ENCODE data around the gene NEURL3. TPM values are rescaled to one million over a fixed set of nuclear protein-coding genes. Genes with fewer than 3 reads are reported as not detected.
A peak's percentile ranks its signal among the peaks of the same experiment; 100 is the strongest.

Gene NEURL3
- total and polyA plus RNA-seq, 9 of the 15 experiments (the other 6 are each of a cell fraction or from before 2014, with no cell fraction given) = not detected

- intact Hi-C loops (cut with micrococcal nuclease) = loop anchor here (1.0 to 10.0 kb wide), 5 partner anchors 101 to 516 kb away; partner anchors contain the start of genes ANKRD36C, ASTL, CIAO1 and SNRNP200
- in situ Hi-C loops (cut with MboI) = loop anchor here (25.0 kb wide), 2 partner anchors 496 to 721 kb away; no protein-coding TSS in a partner anchor
- no peaks in the 10 kb centered on the region for H3K9me3 ChIP-seq (replicated peaks; ENCODE audit: control insufficient read depth, insufficient read depth, low read depth, low read length)
- no peaks in the 10 kb centered on the region for H3K79me2 ChIP-seq (ENCODE audit: control insufficient read depth, insufficient read depth, low read length)
- H3K4me1 ChIP-seq (replicated peaks in 1 of 2; ENCODE audit: control insufficient read depth in 2 of 2, insufficient read depth in 2 of 2, low read length in 2 of 2) = peaks cover 7 to 25% of the 10 kb centered on the region in 2 experiments; a peak in 4 of 5 replicates
- H4K20me1 ChIP-seq (replicated peaks; ENCODE audit: control insufficient read depth, insufficient read depth, low read length) = peaks cover 7% of the 10 kb centered on the region
- H3K27me3 ChIP-seq (ENCODE audit: control insufficient read depth in 2 of 2, insufficient read depth in 2 of 2, low read length in 2 of 2) = peaks cover 10 to 55% of the 10 kb centered on the region in 2 experiments; a peak in 4 of 5 replicates
- FAIRE-seq = no peak
- DNase-seq (ENCODE audit: extremely low read depth in 1 of 4, low spot score in 3 of 4) = no peak
- peak; percentile 9; the same call in 2 of the 3 replicates for ATAC-seq
- POLR2A ChIA-PET = interaction anchor here (0.6 to 1.2 kb wide), 4 partner anchors 16 to 516 kb away, joined by 3 to 5 read pairs (median 3); no protein-coding TSS in a partner anchor
- WGBS (ENCODE audit: insufficient coverage, low coverage, missing lambda C conversion rate) = 29% methylated on average over 19 of the region's 26 CpGs
- TF ChIP-seq CBFB (CRISPR knock-in tag; IDR thresholded peaks at IDR 0.05) (0 out of 2 replicates have a peak, but pooled peaks have one; percentile 3), ARID4B (CRISPR knock-in tag; IDR thresholded peaks at IDR 0.05) (no peak)
- peak overlapping the region; percentile 87 for H3K4me2 ChIP-seq (ENCODE audit: insufficient read depth, low read length)
- BruUV-seq (replicated peaks) = no TSS peak
- H2AFZ ChIP-seq (ENCODE audit: low read depth, low read length) = 0 out of 2 replicates have a peak overlapping the region, but pooled peaks have one; percentile 74
- H3K9ac ChIP-seq (ENCODE audit: insufficient read depth in 1 of 2, low read depth in 2 of 2, low read length in 2 of 2) = no peak overlapping the region
- no peak overlapping the region for H3K4me3 ChIP-seq
- no peaks in the 10 kb centered on the region for H3K36me3 ChIP-seq (ENCODE audit: control insufficient read depth, insufficient read depth, low read length)
- no peak overlapping the region for H3K27ac ChIP-seq (ENCODE audit: extremely low read depth, low read depth, low read length)
- H3K9me1 ChIP-seq (ENCODE audit: control insufficient read depth, insufficient read depth, low read length) = peaks cover 2% of the 10 kb centered on the region
- CTCF ChIA-PET (ENCODE audit: low intra/inter-chr PET ratio) = interaction anchor here (3.1 to 4.0 kb wide), 3 partner anchors 101 to 516 kb away, joined by 21 to 40 read pairs (median 31); partner anchors contain the start of genes ANKRD36C and ASTL
Observed at GRCh38 chr2:96508521-96509113, 3.5 kb upstream of the NEURL3 start.

All from K562 (cell line).